HG02885 (cell line): ENCODE measurements around the gene GMNN.
A peak's percentile ranks its signal among the peaks of the same experiment; 100 is the strongest.
"Not testable (repeated sequence)": the region's sequence is repeated elsewhere in the genome, so short reads cannot be mapped to it uniquely, and the experiment has no call there.

Source experiments
- ATAC-seq: cut with Tn5 transposase; IDR thresholded peaks from one replicate; pipeline ENCODE4 v1.9.1; 2021; ENCODE audit warnings: mild to moderate bottlenecking; ENCODE audit not compliant: unreplicated experiment, poor library complexity

GMNN gene

DNA sequence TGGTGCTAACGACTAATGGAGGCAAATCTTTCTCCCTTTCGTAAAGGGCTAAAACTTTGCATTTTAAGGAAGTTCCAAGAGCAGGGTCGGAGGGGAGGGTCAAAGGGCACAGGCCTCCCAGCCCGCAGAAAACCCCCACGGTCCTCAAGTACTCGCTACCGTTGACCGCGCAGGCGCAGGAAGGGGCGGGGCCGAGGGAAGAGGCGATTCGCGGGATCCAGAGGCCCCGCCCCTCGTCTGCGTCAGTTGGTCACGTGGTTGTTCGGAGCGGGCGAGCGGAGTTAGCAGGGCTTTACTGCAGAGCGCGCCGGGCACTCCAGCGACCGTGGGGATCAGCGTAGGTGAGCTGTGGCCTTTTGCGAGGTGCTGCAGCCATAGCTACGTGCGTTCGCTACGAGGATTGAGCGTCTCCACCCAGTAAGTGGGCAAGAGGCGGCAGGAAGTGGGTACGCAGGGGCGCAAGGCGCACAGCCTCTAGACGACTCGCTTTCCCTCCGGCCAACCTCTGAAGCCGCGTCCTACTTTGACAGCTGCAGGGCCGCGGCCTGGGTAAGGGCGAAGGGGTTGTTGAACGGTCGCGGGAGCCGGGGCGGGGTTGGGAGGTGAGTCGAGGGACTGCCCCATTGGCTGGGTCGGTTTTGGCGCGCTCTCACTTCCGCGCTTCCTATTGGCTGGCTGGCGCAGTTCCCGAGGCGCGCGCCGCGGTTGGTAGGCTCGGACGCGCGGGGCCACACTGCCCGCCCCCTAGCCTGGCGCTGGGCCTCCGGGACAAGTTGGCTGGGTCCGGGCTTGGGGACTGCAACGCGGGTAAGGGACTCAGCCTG lies at the start of gene GMNN:
GMNN (plus strand) TSS at position 242 of the 824 bp plus-strand sequence. CDS start 2,310 bp downstream, outside the sequence.
- ATAC-seq, result peak; percentile 91

DNA sequence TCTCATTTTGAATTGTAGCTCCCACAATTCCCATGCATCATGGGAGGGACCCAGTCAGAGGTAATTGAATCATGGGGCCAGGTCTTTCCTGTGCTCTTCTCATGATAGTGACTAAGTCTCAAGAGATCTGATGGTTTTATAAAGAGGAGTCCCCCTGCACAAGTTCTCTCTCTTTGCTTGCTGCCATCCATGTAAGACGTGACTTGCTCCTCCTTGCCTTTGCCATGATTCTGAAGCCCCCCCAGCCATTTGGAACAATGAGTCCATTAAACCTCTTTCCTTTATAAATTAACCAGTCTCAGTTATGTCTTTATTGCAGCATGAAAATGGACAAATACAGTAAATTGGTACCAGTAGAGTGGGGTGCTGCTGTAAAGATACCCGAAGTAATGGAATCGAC lies 44.1 kb upstream of the GMNN start:
- ATAC-seq, result not testable (repeated sequence)

DNA sequence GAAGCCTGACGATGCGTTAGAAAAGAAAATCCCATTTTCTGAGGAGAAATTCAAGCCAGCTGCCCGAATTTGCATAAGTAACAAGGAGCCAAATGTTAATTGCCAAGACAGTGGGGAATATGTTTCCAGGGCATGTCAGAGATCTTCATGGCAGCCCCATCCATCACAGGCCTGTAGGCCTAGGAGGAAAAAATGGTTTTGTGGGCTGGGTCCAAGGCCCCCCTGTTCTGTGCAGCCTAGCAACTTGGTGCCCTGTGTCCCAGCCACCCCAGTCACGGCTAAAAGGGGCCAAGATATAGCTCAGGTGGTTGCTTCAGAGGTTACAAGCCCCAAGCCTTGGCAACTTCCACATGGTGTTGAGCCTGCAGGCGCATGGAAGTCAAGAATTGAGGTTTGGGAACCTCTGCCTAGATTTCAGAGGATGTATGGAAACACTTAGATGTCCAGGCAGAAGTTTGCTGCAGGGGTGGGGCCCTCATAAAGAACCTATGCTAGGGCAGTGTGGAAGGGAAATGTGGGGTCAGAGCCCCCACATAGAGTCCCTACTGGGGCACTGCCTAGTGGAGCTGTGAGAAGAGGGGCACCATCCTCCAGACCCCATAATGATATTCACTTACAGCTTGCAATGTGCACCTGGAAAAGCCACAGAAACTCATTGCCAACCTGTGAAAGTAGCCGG lies 43.1 kb upstream of the GMNN start:
- not testable (repeated sequence) for ATAC-seq

DNA sequence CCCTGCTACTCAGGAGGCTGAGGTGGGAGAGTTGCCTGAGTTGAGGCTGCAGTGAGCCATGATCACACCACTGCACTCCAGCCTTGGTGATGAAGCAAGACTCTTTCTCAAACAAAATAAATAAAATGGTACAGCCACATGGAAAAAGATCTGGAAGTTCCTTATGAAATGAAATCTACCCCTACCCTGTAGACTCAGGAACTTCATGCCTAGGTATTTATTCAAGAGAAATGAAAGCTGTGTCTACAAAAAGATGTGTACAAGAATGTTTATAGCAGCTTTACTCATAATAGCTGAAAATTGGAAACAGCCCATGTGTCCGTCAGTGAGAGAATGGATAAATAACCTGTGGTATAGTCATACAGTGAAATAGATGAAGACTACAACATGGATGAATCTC lies 40.6 kb upstream of the GMNN start:
- no peak for ATAC-seq

DNA sequence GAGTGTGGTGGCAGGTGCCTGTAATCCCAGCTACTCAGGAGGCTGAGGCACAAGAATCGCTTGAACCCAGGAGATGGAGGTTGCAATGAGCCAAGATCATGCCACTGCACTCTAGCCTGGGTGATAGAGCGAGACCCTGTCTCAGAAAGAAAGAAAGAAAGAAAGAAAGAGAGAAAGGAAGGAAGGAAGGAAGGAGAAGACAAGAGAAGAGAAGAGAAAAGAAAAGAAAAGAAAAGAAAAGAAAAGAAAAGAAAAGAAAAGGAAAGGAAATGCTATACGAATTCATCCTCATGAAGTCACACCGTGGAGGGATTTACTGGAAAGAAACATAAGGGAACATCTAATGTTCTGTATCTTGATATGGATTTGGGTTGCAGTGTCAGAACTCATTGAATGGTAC lies 40.0 kb upstream of the GMNN start:
- ATAC-seq, result not testable (repeated sequence)

DNA sequence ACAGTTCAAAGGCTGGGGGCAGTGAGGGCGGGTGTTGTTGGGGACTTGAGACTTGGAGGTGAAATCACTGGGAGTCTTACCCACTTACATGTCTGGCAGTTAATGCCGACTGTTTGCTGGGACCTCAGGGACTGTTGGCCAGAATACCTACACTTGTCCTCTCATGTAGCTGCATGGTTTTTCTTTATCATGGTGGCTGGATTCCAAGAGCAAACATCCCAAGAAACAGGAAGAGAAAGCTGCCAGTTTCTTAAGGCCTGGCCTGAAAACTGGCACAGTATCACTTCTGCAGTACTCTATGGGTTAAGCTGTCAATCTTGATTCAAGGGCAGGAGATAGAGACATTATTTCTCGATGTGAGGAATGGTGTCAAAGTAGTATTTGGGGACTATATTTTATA lies 36.0 kb upstream of the GMNN start:
- ATAC-seq, result no peak

DNA sequence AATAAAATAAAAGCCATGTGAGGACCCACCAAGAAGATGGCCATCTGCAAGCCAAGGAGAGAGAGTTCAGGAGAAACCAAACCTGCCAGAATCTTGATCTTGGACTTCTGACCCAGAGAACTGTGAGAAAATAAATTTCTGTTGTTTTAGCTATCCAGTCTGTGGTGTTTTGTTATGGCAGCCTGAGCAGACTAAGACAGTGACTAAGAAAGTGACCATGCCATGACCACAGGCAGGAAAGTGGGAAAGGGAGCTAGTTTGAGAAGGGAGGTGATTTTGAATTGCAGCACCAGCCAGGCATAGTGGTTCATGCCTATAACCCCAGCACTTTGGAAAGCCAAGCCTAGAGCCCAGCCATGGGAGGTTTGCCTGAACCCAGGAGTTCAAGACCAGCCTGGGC lies 33.9 kb upstream of the GMNN start:
- no peak for ATAC-seq

DNA sequence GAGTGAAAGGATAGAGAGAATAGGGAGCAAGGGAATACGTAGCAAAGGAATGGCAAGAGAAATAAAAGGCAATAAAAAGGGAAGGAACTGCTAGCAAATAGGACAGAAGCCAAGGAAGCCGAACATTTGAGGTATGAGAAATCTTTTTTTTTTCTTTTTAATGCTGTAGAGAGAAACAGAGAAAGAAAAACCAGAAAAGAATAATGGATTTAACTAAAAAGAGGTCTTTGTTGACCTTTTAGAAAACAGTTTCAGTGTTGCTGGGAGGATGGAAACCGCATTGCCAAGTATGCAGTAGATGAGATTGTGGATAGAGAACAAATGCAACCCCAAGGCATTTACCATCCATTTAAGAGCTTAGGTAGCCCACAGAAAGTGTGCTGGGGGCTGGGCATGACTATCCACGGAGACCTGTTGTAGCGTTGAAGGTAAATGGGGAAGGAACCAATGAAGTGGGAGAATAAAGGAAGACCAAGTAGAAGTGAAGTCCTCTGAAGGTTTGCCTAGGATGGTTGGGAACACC lies 32.5 kb upstream of the GMNN start:
- no peak for ATAC-seq

- ATAC-seq, result peak; percentile 89
These were observed 31.3 kb upstream of the GMNN start for GRCh38 chr6:24743265-24743943.

- ATAC-seq, result peak; percentile 55
These were observed 30.8 kb upstream of the GMNN start for GRCh38 chr6:24743944-24744335.

DNA sequence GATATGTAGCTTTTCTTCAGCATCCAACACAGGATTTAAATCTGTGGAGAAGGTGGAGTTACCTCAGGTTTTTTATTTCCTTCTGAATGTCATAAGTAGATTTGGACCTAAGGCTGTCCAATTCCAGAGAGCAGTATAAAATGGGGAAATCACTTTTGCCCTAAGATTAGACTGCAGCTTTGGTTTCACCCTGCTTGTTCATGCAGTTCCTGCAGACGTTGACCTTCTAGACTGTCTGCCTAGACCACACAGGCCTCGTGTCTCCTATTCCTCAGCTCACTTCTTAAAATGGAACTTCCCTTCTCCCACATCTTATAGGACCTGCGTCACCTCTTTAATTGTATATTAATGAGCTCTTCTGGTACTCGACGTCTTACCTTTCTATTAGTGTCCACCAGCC lies 29.8 kb upstream of the GMNN start:
- no peak for ATAC-seq

DNA sequence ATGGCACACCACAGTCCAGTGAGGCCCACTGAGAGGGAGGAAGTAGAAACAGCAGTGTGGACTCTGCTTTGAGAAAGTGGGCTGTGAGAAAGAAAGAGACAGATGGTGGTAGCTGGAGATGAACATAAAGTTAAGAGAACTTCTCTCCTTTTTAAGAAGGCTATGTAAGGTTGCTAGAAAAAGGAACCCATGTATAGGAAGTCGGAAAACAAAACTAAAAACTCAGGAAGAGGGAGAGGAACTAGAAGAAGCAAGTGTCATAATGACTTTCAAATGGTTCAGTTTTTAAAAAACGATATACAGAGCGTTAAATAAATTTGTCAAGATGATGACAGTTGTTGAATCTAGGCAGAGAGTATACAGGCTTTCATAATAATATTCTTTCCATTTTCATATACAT lies 25.4 kb upstream of the GMNN start:
- no peak for ATAC-seq

DNA sequence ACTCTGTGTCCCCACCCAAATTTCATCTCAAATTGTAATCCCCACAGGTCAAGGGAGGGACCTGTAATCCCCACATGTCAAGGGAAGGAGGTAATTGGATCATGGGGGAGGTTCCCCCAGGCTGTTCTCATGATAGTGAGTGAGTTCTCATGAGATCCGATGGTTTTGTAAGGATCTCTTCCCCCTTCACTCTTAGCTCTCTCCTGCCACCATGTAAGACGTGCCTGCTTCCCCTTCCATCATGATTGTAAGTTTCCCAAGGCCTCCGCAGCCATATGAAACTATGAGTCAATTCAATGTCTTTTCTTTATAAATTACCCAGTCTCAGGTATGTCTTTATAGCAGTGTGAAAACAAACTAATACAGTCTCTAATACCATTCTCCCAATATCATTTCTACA lies 23.9 kb upstream of the GMNN start:
- not testable (repeated sequence) for ATAC-seq

GRCh38 chr6:24752503-24752902 lies 22.2 kb upstream of the GMNN start:
- no peak for ATAC-seq

- ATAC-seq, result no peak
These were observed 21.7 kb upstream of the GMNN start for GRCh38 chr6:24752917-24753492.

DNA sequence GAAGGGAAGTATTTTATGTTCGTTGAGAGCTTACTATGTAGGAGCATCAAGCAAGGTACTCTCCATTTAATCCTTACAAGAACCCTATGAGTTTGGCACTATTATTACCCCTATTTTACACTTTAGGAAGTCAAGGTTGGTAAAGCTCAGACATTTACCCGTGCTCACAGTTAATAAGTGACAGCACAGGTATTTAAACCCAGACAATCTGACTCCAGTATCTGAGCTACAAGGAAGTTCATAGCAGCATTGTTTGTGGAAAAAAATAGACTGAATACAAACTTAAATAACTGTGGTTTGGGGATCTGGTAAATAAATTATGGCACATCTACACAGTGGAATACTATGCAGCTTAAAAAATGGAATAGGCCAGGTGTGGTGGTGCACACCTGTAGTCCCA lies 21.2 kb upstream of the GMNN start:
- no peak for ATAC-seq

DNA sequence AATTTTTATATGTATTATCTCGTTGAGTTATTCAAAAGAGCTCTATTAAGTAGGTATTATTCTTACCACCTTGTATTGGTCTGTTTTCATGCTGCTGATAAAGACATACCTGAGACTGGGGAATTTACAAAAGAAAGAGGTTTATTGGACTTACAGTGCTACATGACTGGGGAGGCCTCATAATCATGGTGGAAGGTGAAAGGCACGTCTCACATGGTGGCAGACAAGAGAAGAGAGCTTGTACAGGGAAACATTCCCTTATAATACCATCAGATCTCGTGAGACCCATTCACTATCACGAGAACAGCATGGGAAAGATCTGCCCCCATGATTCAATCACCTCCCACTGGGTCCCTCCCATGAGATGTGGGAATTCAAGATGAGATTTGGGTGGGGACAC lies 20.4 kb upstream of the GMNN start:
- not testable (repeated sequence) for ATAC-seq

- ATAC-seq, result no peak
These were observed 19.5 kb upstream of the GMNN start for GRCh38 chr6:24755279-24755678.

DNA sequence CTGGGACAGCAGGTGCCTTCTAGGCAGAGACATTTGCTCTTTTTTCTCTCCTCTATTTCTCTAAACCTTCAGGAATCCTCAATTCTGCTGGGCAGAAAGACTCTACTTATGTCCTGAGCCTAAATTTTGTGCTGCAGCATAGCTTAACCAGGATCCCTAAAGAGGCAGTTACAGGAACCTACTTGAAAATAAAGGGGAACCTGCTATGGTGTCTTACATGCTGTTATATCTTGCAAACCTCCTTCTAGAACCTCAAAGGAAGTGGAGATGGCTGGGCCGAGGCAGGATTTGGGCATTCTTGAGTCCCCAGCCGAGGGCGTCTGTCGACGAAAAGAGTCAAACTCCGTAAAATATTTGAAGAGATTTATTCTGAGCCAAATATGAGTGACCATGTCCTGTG lies 17.1 kb upstream of the GMNN start:
- no peak for ATAC-seq

GRCh38 chr6:24759718-24760117 lies 15.0 kb upstream of the GMNN start:
- ATAC-seq, result no peak

DNA sequence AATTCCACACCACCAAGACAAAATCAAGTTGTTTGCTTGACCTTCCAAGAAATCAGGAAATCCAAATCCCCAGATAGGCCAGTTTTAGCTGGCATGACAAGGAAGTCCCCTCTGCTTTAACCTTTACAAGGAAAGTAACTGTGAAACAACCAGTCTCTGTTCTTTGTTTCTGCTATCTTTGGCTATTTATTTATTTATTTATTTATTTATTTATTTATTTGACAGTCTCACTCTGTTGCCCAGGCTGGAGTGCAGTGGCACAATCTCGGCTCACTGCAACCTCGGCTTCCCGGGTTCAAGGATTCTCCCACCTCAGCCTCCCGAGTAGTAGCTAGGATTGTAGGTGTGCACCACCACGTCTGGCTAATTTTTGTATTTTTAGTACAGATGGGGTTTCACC lies 14.5 kb upstream of the GMNN start:
- no peak for ATAC-seq
